HCT116 (cell line): ENCODE measurements around the gene KYAT1.

ENCODE experiments used
- ATF3 ChIP-seq: IDR thresholded peaks from 2 replicates; pipeline ENCODE4 v1.6.1; 2012
- CEBPB ChIP-seq: IDR thresholded peaks from 2 replicates; pipeline ENCODE4 v1.6.1; 2012; ENCODE audit warnings: low read depth
- CTCF ChIP-seq, 3 experiments: fragments of 200-600 bp in 1 of 3; sonication (generic) in 1 of 3; IDR thresholded peaks in 2 of 3; conservative IDR thresholded peaks in 1 of 3; 2 replicates each; pipeline ENCODE4 v1.5.1; 2012 to 2017; ENCODE audit warnings: low read depth in 2 of 3, low read length in 2 of 3, antibody characterized with exemption in 1 of 3, borderline replicate concordance in 1 of 3, control low read depth in 1 of 3, mild to moderate bottlenecking in 1 of 3, mixed read lengths in 1 of 3, mixed run types in 1 of 3, moderate library complexity in 1 of 3; ENCODE audit not compliant: insufficient read depth in 1 of 3
- EZH2 ChIP-seq: fragments of 200-600 bp; sonication (generic); IDR thresholded peaks from 2 replicates; pipeline ENCODE4 v1.6.1; 2017; ENCODE audit warnings: antibody characterized with exemption, mixed run types
- EZH2phosphoT487 ChIP-seq: fragments of 200-600 bp; IDR thresholded peaks from 2 replicates; pipeline ENCODE4 v1.6.1; 2018; ENCODE audit warnings: antibody characterized with exemption, borderline replicate concordance
- JUND ChIP-seq: IDR thresholded peaks from 2 replicates; pipeline ENCODE4 v1.6.1; 2012
- POLR2A ChIP-seq: IDR thresholded peaks from 2 replicates; pipeline ENCODE4 v1.7.0; 2011; ENCODE audit warnings: borderline replicate concordance; ENCODE audit not compliant: insufficient read depth, insufficient read length; ENCODE audit errors: extremely low read depth
- RAD21 ChIP-seq: IDR thresholded peaks from 2 replicates; pipeline ENCODE4 v1.6.1; 2012; ENCODE audit warnings: low read depth, mild to moderate bottlenecking
- REST ChIP-seq: IDR thresholded peaks from 2 replicates; pipeline ENCODE4 v1.6.1; 2012; ENCODE audit warnings: low read depth
- SRF ChIP-seq: IDR thresholded peaks from 2 replicates; pipeline ENCODE4 v1.6.1; 2012; ENCODE audit warnings: low read depth

- no peak for TF ChIP-seq CEBPB
- TF ChIP-seq CTCF (IDR thresholded peaks at IDR 0.05 in 2 of 3, conservative IDR thresholded peaks at IDR 0.05 in 1 of 3; ENCODE audit: borderline replicate concordance in 1 of 3, insufficient read depth in 1 of 3, low read depth in 2 of 3, low read length in 2 of 3): no peak
- no peak for TF ChIP-seq SRF
- TF ChIP-seq POLR2A: no peak
- no peak for TF ChIP-seq EZH2
- no peak for TF ChIP-seq JUND
- no peak for TF ChIP-seq ATF3
- no peak for TF ChIP-seq REST
- no peak for TF ChIP-seq EZH2phosphoT487
- no peak for TF ChIP-seq RAD21
These were observed 13.8 kb upstream of the KYAT1 start for GRCh38 chr9:128895556-128895955.
